HG02588 (cell line): ENCODE results near the gene SLIT3.

ENCODE experiments used
- ATAC-seq: cut with Tn5 transposase; IDR thresholded peaks from one replicate; pipeline ENCODE4 v1.9.1; 2021; ENCODE audit warnings: mild to moderate bottlenecking, moderate library complexity; ENCODE audit not compliant: unreplicated experiment

SLIT3 gene

GRCh38 chr5:168847511-168848073, 453.3 kb downstream of the SLIT3 start:
- ATAC-seq, result no peak

GRCh38 chr5:168844922-168845296, 456.0 kb downstream of the SLIT3 start:
- ATAC-seq, result no peak

DNA sequence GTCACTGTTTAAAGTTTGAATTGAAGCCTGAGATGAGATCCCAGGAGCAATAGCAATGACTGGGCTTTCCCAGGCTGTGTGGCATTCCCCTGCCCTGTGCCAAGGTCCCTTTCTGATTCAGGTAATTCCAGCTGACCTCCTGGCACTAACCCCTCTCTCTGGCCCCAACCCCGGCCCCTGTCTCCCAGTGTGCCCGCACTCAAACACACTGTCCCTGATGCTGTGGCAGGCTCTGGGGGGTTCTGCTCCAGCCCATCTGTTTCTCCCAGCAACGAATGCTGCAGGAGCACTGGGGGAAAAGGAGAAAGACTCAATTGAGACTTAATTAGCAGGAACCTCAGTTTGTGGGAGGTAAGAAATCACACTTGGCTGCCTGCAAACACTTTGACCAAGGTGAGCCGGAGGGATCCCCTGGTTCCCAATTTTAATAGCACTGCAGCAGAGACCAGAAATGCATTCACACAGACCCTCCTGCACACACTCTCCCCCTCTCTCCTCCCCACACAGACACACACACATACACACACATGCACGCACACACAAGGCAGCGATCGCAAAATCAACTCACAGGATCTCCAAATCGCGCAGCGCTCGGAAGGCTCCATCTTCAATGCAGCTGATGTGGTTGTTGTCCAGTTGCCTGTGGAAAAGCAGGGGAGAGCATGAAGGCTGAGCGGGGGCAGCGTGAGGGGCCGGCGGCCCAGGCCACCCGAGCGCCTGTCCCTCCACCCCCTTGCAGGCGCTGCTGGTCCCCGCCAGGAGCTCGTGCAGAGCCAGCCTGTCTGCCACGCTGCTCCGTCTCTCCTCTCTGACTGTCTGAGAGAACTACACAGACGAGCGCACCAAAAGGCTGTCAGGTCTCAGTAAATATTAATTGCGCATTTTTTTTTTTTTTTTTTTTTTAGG, 456.7 kb downstream of the SLIT3 start:
- ATAC-seq, result no peak

DNA sequence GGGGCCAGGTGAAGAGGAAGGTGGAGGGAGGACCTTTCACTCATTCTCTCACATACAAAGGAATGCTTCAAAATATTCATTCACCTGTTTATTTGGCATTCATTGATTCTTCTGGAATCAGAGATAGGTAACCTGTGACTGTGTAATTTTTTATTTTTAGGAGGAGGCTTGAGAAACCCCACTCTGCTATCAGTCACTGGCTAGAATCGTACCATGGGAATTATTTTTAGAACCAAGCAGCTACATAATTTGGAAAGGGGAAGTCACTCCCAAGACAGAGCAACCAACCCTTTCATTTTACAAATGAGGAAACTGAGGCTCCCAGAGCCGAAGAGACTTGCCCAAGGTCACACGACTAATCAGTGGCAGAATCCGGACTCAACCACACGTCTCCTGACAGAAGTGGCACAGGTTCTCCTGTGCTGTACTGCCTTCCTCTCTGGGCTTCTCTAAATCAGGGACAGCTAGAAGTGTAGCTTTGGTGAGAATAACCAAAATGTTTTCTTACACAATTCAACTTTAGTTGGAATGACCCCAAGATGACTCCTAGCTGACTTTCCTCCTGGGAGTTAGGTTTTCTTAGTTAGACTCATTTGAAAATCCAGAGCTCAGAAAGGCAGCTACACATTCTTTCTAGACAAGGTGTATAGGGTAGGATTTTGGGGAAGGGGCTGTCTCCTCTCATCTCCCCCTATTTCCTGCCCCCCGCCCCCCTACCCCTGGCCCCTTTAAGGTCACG, 457.5 kb downstream of the SLIT3 start:
- ATAC-seq, result no peak

- no peak for ATAC-seq
These were observed 458.3 kb downstream of the SLIT3 start for GRCh38 chr5:168842571-168843205.

- ATAC-seq, result no peak
These were observed 463.1 kb downstream of the SLIT3 start for GRCh38 chr5:168837852-168838251.

DNA sequence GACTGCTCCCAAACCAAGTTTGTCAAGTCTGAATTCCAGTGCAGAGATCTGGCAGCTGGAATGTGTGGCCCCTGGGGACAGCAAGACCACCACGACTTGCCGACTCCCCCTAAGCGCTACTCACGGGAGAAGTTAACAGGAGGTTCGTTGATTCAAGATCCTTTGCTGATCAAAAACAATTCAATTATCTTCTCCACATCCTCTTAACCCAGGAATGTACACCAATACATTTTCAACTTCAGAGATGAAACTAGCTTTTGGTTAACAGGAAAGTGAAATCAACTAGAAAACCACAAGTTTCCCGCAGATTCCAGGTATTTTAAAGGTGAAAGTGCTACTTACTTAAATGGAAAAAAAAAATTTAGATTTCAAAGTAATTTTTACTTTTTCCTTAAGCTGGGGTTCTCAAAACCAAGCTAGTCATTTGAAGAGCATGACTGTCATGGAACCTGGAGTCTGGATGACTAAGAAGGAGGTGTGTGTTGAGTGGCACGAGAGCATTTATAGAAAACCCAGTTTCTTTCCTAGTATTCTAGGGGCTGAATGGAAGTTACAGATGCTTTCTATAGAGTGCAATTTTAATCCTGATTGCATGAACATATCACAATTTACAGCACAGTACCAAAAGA, 464.2 kb downstream of the SLIT3 start:
- ATAC-seq, result no peak

- no peak for ATAC-seq
These were observed 467.0 kb downstream of the SLIT3 start for GRCh38 chr5:168833936-168834335.

- no peak for ATAC-seq
These were observed 467.6 kb downstream of the SLIT3 start for GRCh38 chr5:168833383-168833782.

GRCh38 chr5:168832308-168832707, 468.6 kb downstream of the SLIT3 start:
- no peak for ATAC-seq

DNA sequence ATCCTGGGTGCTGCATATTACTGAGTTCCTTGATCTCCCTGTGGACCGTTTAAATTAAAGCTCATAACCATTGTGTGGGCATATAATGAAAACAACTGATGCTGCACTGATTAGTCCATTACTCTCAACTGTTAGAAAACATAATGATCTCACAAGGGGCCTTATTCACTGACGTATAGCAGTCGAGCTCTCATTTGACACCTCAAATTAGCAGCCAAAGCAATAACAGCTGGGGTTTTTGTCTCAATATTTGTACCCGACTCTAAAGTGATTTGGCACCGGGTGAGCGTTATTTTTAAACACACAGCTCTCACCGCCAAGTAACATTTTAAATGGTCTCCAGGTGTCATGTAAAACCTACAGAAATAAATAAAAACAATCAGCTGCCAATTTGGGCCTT, 469.6 kb downstream of the SLIT3 start:
- ATAC-seq, result no peak

- ATAC-seq, result no peak
These were observed 470.1 kb downstream of the SLIT3 start for GRCh38 chr5:168830833-168831232.

- ATAC-seq, result no peak
These were observed 471.0 kb downstream of the SLIT3 start for GRCh38 chr5:168829922-168830417.

DNA sequence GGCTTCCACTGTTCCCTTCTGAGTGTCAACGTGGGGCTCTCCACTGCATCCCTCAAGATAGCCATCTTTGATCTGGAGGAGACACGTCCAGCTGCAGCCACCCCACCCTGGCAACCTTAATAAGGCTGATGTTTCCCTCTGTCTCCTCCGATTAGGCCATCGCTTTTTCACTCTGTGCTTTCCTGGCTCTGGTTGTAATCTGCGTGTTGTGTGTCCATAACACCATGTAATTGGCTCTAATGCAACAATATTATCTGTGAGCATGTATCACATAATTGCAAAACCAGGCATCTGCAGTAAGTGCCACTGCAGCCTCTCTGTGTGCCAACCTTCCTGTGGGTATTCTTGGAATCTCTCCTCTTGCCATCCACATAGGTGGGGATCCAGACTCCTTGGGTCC, 471.9 kb downstream of the SLIT3 start:
- ATAC-seq, result no peak

DNA sequence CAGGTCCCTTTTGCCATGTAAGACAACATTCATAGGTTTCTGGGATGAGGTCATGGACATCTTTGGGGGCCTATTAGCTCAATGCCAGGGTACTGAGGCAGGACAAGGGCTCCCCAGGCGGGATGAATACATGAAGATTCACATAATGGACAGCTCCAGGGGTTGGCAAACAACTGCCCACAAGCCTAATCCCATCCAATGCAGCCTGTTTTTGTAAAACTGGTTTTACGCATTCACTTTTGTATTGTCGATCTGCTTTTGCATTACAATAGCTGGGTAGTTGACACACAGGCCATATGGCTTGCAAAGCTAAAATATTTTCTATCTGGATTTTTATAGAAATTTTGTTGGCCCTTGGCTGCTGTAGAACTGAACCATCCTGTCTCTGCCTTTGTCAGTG, 473.3 kb downstream of the SLIT3 start:
- no peak for ATAC-seq

DNA sequence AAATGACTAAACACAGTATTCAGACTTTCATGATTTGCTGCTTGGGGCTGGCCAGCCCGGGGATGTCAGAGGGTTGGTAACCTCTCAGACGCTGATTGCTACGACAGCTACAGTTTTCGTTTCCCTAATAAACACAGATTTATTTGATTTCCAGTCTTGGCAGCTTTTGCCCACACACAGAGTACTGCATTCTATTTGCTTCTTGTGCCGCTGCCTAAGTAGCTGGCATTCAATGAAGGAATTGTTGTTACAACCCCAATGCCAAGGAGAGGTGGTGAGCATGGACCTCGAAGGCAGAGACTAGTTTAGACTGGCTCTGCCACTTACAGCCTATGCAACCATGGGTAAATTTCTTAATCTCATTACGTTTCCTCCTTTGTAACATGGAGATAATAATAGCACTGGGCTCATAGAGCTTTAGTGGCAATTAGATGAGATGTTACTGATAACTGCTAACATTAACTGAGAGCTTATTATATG, 474.7 kb downstream of the SLIT3 start:
- ATAC-seq, result no peak

DNA sequence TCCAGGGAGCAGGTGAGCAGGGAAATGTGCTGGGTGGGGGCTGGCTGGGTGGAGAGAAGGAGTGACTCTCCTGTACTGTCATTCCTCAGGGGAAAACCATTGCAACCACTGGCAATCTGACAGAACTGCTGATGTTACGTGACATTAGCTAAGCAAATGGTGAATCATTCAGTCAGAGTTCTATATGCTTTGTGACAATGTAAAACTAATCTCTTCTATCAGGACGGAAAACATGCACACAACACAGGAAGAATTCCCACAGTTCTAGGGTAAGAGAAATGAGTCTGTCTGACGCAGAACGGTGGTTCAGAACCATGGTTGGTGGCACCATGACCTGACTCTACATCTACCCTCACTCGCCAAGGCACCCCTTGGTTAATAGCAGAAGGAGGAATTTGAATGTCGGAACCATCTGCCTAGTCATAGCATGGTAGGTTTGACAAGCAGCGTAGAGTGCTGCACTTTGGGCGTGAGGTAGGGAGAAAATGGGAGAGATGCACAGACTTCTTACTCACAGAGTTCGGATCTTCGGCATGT, 478.1 kb downstream of the SLIT3 start:
- ATAC-seq, result no peak

- no peak for ATAC-seq
These were observed 478.6 kb downstream of the SLIT3 start for GRCh38 chr5:168822248-168822744.

GRCh38 chr5:168820874-168821273, 480.1 kb downstream of the SLIT3 start:
- no peak for ATAC-seq

GRCh38 chr5:168819004-168819621, 481.8 kb downstream of the SLIT3 start:
- no peak for ATAC-seq
